GM19328 (cell line): ENCODE results near the gene FAM20C.
"Not testable (repeated sequence)": the region's sequence is repeated elsewhere in the genome, so short reads cannot be mapped to it uniquely, and the experiment has no call there.

Experiments
- ATAC-seq: cut with Tn5 transposase; IDR thresholded peaks from one replicate; pipeline ENCODE4 v1.9.1; 2021; ENCODE audit warnings: mild to moderate bottlenecking, moderate library complexity; ENCODE audit not compliant: unreplicated experiment

Gene FAM20C

GRCh38 chr7:255038-255435 lies 62.7 kb downstream of the FAM20C start:
- ATAC-seq = no peak

- no peak for ATAC-seq
These were observed 63.5 kb downstream of the FAM20C start for GRCh38 chr7:255721-256361.

GRCh38 chr7:256461-256940 lies 64.1 kb downstream of the FAM20C start:
- ATAC-seq = no peak

- no peak for ATAC-seq
These were observed 64.7 kb downstream of the FAM20C start for GRCh38 chr7:256981-257646.

GRCh38 chr7:257647-257992 lies 65.2 kb downstream of the FAM20C start:
- no peak for ATAC-seq

- no peak for ATAC-seq
These were observed 66.3 kb downstream of the FAM20C start for GRCh38 chr7:258476-259190.

GRCh38 chr7:259191-259505 lies 66.8 kb downstream of the FAM20C start:
- ATAC-seq = no peak

GRCh38 chr7:259751-260405 lies 67.5 kb downstream of the FAM20C start:
- ATAC-seq = no peak

GRCh38 chr7:260441-261281 lies 68.3 kb downstream of the FAM20C start:
- ATAC-seq = no peak

- no peak for ATAC-seq
These were observed 69.2 kb downstream of the FAM20C start for GRCh38 chr7:261341-262250.

- ATAC-seq = no peak
These were observed 69.8 kb downstream of the FAM20C start for GRCh38 chr7:262251-262572.

- not testable (repeated sequence) for ATAC-seq
These were observed 70.4 kb downstream of the FAM20C start for GRCh38 chr7:262631-263311.

- ATAC-seq = not testable (repeated sequence)
These were observed 71.3 kb downstream of the FAM20C start for GRCh38 chr7:263483-264351.

- ATAC-seq = no peak
These were observed 72.3 kb downstream of the FAM20C start for GRCh38 chr7:264541-265191.

GRCh38 chr7:265192-265997 lies 73.0 kb downstream of the FAM20C start:
- ATAC-seq = no peak

- no peak for ATAC-seq
These were observed 73.9 kb downstream of the FAM20C start for GRCh38 chr7:265998-266850.
